A549 (cell line): ENCODE results near the gene LRRIQ1. TPM values are rescaled to one million over a fixed set of nuclear protein-coding genes. Genes with fewer than 3 reads are reported as not detected.
A peak's percentile ranks its signal among the peaks of the same experiment; 100 is the strongest.

Experiments
- ATAC-seq, 2 experiments: fragments of 200-7000 bp in 1 of 2; fragments of >200 bp in 1 of 2; cut with Nextera tagmentation in 1 of 2; cut with Tn5 transposase in 1 of 2; 3 replicates each; pipeline versions ENCODE4 v1.8.0 to v1.9.1; 2018 to 2020; ENCODE audit warnings: mild to moderate bottlenecking in 1 of 2, moderate library complexity in 1 of 2
- CTCF ChIA-PET: fragments of 300-600 bp; sonication (Branson Sonifier 250); formaldehyde crosslinking; extraction: SDS; loops from one replicate; lab custom pipeline; 2021; ENCODE audit warnings: antibody characterized with exemption, inconsistent platforms; lab: Yijun Ruan, JAX
- POLR2A ChIA-PET: fragments of 350-600 bp; formaldehyde crosslinking; extraction: SDS; loops from one replicate; lab custom pipeline; 2021; ENCODE audit warnings: antibody characterized with exemption, inconsistent platforms; lab: Yijun Ruan, JAX
- DNase-seq, 2 experiments: peaks; one replicate each; pipeline versions ENCODE4 v3.0.0 to v3.0.0-alpha.2; 2011 to 2016; ENCODE audit warnings: low read depth in 1 of 2, low spot score in 1 of 2
- FAIRE-seq: peaks from 2 replicates; lab custom pipeline; 2011; peaks lifted over from hg19 to GRCh38; lab: Jason Lieb, UNC
- H3K27ac ChIP-seq, 2 experiments: fragments of >200 bp; sonication (Bioruptor Twin); formaldehyde crosslinking; 3 replicates each; pipeline ENCODE4 v1.5.1; 2016 to 2017
- H3K4me1 ChIP-seq: fragments of >200 bp; sonication (Bioruptor Twin); formaldehyde crosslinking; 3 replicates; pipeline ENCODE4 v1.6.1; 2016
- H3K4me2 ChIP-seq: fragments of >200 bp; sonication (Bioruptor Twin); formaldehyde crosslinking; 3 replicates; pipeline ENCODE4 v1.6.1; 2016
- H3K4me3 ChIP-seq: fragments of >200 bp; sonication (Bioruptor Twin); formaldehyde crosslinking; 3 replicates; pipeline ENCODE4 v1.5.1; 2016
- H3K9me3 ChIP-seq: fragments of >200 bp; sonication (Bioruptor Twin); formaldehyde crosslinking; 3 replicates; pipeline ENCODE4 v1.6.1; 2016
- CBX8 ChIP-seq: fragments of 200-600 bp; sonication (generic); IDR thresholded peaks from 2 replicates; pipeline ENCODE4 v1.6.1; 2016
- CHD4 ChIP-seq: fragments of 200-600 bp; sonication (generic); IDR thresholded peaks from 2 replicates; pipeline ENCODE4 v1.6.1; 2016; ENCODE audit warnings: antibody characterized with exemption, mild to moderate bottlenecking, borderline replicate concordance
- EHMT2 ChIP-seq: fragments of 200-600 bp; sonication (generic); IDR thresholded peaks from 2 replicates; pipeline ENCODE4 v1.6.1; 2016; ENCODE audit warnings: antibody characterized with exemption, low read depth, mild to moderate bottlenecking, moderate library complexity
- ELK1 ChIP-seq: fragments of 150-350 bp; IDR thresholded peaks from 2 replicates; pipeline ENCODE4 v1.6.1; 2014; ENCODE audit warnings: low read depth, mild to moderate bottlenecking, low read length
- FOSB ChIP-seq: fragments of 250-450 bp; sonication (Bioruptor Pico); IDR thresholded peaks from 2 replicates; pipeline ENCODE4 v1.5.0; 2020; ENCODE audit warnings: mild to moderate bottlenecking, moderate library complexity
- HEYL ChIP-seq: fragments of 250-450 bp; sonication (Bioruptor Pico); IDR thresholded peaks from 2 replicates; pipeline ENCODE4 v1.8.0; 2021; ENCODE audit warnings: mild to moderate bottlenecking, moderate library complexity
- HOXB13 ChIP-seq: fragments of 250-450 bp; sonication (Bioruptor Pico); IDR thresholded peaks from 2 replicates; pipeline ENCODE4 v1.5.0; 2020; ENCODE audit warnings: low read depth, mild to moderate bottlenecking, moderate library complexity
- MAX ChIP-seq: IDR thresholded peaks from 2 replicates; pipeline ENCODE4 v1.6.1; 2012
- MAZ ChIP-seq: fragments of 150-350 bp; IDR thresholded peaks from 2 replicates; pipeline ENCODE4 v1.6.1; 2014; ENCODE audit warnings: antibody characterized with exemption, low read depth, low read length, borderline replicate concordance
- MYC ChIP-seq: IDR thresholded peaks from 2 replicates; pipeline ENCODE4 v1.6.1; 2012; ENCODE audit warnings: mild to moderate bottlenecking, inconsistent platforms, low read length, improper control_type of control experiment, borderline replicate concordance
- NFE2L2 ChIP-seq: fragments of 150-350 bp; conservative IDR thresholded peaks from 2 replicates; pipeline ENCODE4 v1.6.1; 2014; ENCODE audit warnings: low read length
- NPAS2 ChIP-seq: fragments of 250-450 bp; sonication (Bioruptor Pico); IDR thresholded peaks from 2 replicates; pipeline ENCODE4 v1.8.0; 2022; ENCODE audit warnings: mild to moderate bottlenecking, moderate library complexity, borderline replicate concordance
- PHF8 ChIP-seq: fragments of 200-600 bp; sonication (generic); IDR thresholded peaks from 2 replicates; pipeline ENCODE4 v1.6.1; 2016; ENCODE audit warnings: low read depth, mild to moderate bottlenecking, antibody characterized with exemption, moderate library complexity, borderline replicate concordance
- POLR2AphosphoS2 ChIP-seq: conservative IDR thresholded peaks from 2 replicates; pipeline ENCODE4 v1.6.1; 2012; ENCODE audit warnings: low read length, improper control_type of control experiment, inconsistent platforms
- RARB ChIP-seq: fragments of 250-450 bp; sonication (Bioruptor Pico); IDR thresholded peaks from 2 replicates; pipeline ENCODE4 v1.8.0; 2021; ENCODE audit warnings: mild to moderate bottlenecking, moderate library complexity
- SMC3 ChIP-seq: fragments of >200 bp; sonication (Bioruptor Twin); formaldehyde crosslinking; IDR thresholded peaks from 3 replicates; pipeline ENCODE4 v1.6.1; 2018; ENCODE audit warnings: inconsistent platforms
- USF2 ChIP-seq: fragments of 450-650 bp; IDR thresholded peaks from 2 replicates; pipeline ENCODE4 v1.6.1; 2014; ENCODE audit warnings: antibody characterized with exemption
- ZNF302 ChIP-seq: fragments of 250-450 bp; sonication (Bioruptor Pico); IDR thresholded peaks from 2 replicates; pipeline ENCODE4 v1.9.0; 2021; ENCODE audit warnings: inconsistent platforms, mild to moderate bottlenecking, moderate library complexity
- ZSCAN20 ChIP-seq: fragments of 250-450 bp; sonication (Bioruptor Pico); IDR thresholded peaks from 2 replicates; pipeline ENCODE4 v1.8.0; 2022; ENCODE audit warnings: mild to moderate bottlenecking, moderate library complexity
- WGBS: methylation state at CpG from one replicate; pipeline ENCODE4 v1.1.6; 2017; ENCODE audit errors: missing lambda C conversion rate; 5-methylcytosine and 5-hydroxymethylcytosine counted together
- polyA plus RNA-seq, 4 experiments: library from polyadenylated mRNA; depleted of rRNA in 3 of 4; stranded (reverse); fragments of >200 nt; fragmentation: RNase III in 1 of 4; extraction: RNeasy Plus Mini Kit Qiagen cat#74134 plus additional on column Dnase treatment in 1 of 4; gene quantifications; 2 replicates in 3 of 4; 3 replicates in 1 of 4; pipeline ENCODE4 v1.2.3, GENCODE V29; 2011 to 2017

LRRIQ1 gene
- polyA plus RNA-seq, 2 of the 4 experiments (the other 2 are of a cell fraction): 1.4 to 3.7 TPM

- Histone ChIP-seq H3K4me3 (no peak overlapping the region), H3K4me1 (peaks cover 4% of the 10 kb centered on the region; the same call in 1 of the 3 replicates), H3K27ac (no peak overlapping the region), H3K9me3 (no peaks in the 10 kb centered on the region), H3K4me2 (peak overlapping the region; percentile 24; the same call in 1 of the 3 replicates)
- POLR2A ChIA-PET: no interaction called here
- TF ChIP-seq NPAS2 (CRISPR knock-in tag): no peak
- no peak for TF ChIP-seq HOXB13
- no peak for TF ChIP-seq CHD4
- peak in 1 of 2 experiments; percentile 53; a peak in 3 of 6 replicates for ATAC-seq
- CTCF ChIA-PET: no interaction called here
- peak in 1 of 2 experiments; percentile 25 for DNase-seq
- peak; percentile 46 for FAIRE-seq
- 26% methylated on average over 2 of the region's 2 CpGs for WGBS
Observed at GRCh38 chr12:85179680-85180270, 143.6 kb downstream of the LRRIQ1 start.

GRCh38 chr12:85182699-85183098 is 146.5 kb downstream of the LRRIQ1 start:
- H3K4me3 ChIP-seq: no peak overlapping the region
- DNase-seq (peak in 1 of 2 experiments; percentile 82), ATAC-seq (peak; percentile 50 to 93)
- TF ChIP-seq MAX (0 out of 2 replicates have a peak, but pooled peaks have one; percentile 17), RARB (no peak)
- TF ChIP-seq, all 56 proteins: peak for 1
- ChIA-PET POLR2A (no interaction called here), CTCF (no interaction called here)
- FAIRE-seq: no peak
- Histone ChIP-seq H3K4me2 (peak overlapping the region; percentile 61), H3K9me3 (no peaks in the 10 kb centered on the region), H3K27ac (peak overlapping the region; percentile 52 to 57; a peak in 4 of 6 replicates), H3K4me1 (peaks cover 4% of the 10 kb centered on the region; the same call in 1 of the 3 replicates)
- WGBS: 21% methylated on average over 4 of the region's 4 CpGs

- TF ChIP-seq NFE2L2: no peak
- TF ChIP-seq MYC: no peak
- TF ChIP-seq CBX8: no peak
- TF ChIP-seq HEYL: no peak
- TF ChIP-seq EHMT2: no peak
- TF ChIP-seq ZSCAN20 (CRISPR knock-in tag): no peak
- TF ChIP-seq SMC3: no peak
- no peak for TF ChIP-seq POLR2AphosphoS2
- no peak for TF ChIP-seq ELK1
- no peak for TF ChIP-seq ZNF302
- no peak for TF ChIP-seq PHF8
- TF ChIP-seq MAZ: no peak
- TF ChIP-seq USF2: no peak
- no peak for TF ChIP-seq FOSB (CRISPR knock-in tag)
- TF ChIP-seq, all 56 proteins: peak for 0
- no peak for ATAC-seq
- Histone ChIP-seq H3K9me3 (no peaks in the 10 kb centered on the region), H3K27ac (peak overlapping the region in 1 of 2 experiments; percentile 57; a peak in 1 of 6 replicates), H3K4me2 (peak overlapping the region; percentile 61; the same call in 2 of the 3 replicates), H3K4me3 (no peak overlapping the region), H3K4me1 (peaks cover 4% of the 10 kb centered on the region; the same call in 1 of the 3 replicates)
- 24% methylated on average over 2 of the region's 2 CpGs for WGBS
- POLR2A ChIA-PET: no interaction called here
- no peak for FAIRE-seq
- CTCF ChIA-PET: no interaction called here
- DNase-seq: no peak
Observed at GRCh38 chr12:85183855-85184254, 147.7 kb downstream of the LRRIQ1 start.
